Measurements from ENCODE around the gene OR52I2. TPM values are rescaled to one million over a fixed set of nuclear protein-coding genes. Genes with fewer than 3 reads are reported as not detected.

OR52I2 gene
- not detected for total RNA-seq

DNA sequence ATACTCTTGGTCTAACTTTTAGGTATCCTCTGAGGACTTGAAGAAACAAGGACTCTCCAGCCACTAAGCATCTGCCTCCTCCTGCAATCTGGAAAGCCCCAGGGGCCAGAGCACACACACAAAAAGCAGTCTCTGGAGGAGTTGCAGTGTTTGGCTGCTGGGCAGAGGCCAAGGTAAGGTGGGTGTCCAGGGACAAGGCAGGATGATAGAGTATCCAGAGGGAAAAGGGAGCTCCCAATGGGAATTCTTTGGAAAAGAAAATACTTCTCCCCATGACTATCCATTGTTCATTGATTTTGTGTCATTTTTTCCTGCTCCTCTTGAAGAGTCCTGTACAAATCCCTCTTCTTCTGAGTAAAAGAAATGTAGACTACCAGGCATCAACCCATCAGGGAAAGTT lies at the start of gene OR52I2:
Gene OR52I2, plus strand, starts transcription at position 301 of the 400 bp plus-strand sequence.

GRCh38 chr11:4544891-4545290 lies 36.7 kb upstream of the OR52I2 start, which contains the start of gene OR52M1:
Gene OR52M1 (plus strand): TSS chr11:4545191. CDS start chr11:4545191, 0 bp downstream.

DNA sequence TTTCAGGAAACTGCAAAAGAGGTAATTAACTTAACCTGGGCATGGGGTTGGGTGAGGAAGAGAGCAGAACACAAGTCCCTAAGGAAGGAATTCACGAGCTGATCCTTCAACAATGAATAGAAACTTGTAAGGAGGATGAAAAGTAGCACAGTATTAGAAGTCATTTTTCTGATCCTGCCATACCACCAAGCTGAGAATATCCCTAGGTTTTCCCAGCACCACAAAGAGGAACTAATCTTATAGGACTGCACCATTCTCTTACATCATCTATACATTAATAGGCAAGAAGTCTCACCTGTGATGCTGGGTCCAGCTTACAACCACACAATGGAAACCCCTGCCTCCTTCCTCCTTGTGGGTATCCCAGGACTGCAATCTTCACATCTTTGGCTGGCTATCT lies 12.2 kb downstream of the OR52I2 start, which contains the start of gene OR52I1:
Gene OR52I1, plus strand, starts transcription at position 301 of the 400 bp plus-strand sequence. Its CDS starts 0 bp downstream, at position 301.

DNA sequence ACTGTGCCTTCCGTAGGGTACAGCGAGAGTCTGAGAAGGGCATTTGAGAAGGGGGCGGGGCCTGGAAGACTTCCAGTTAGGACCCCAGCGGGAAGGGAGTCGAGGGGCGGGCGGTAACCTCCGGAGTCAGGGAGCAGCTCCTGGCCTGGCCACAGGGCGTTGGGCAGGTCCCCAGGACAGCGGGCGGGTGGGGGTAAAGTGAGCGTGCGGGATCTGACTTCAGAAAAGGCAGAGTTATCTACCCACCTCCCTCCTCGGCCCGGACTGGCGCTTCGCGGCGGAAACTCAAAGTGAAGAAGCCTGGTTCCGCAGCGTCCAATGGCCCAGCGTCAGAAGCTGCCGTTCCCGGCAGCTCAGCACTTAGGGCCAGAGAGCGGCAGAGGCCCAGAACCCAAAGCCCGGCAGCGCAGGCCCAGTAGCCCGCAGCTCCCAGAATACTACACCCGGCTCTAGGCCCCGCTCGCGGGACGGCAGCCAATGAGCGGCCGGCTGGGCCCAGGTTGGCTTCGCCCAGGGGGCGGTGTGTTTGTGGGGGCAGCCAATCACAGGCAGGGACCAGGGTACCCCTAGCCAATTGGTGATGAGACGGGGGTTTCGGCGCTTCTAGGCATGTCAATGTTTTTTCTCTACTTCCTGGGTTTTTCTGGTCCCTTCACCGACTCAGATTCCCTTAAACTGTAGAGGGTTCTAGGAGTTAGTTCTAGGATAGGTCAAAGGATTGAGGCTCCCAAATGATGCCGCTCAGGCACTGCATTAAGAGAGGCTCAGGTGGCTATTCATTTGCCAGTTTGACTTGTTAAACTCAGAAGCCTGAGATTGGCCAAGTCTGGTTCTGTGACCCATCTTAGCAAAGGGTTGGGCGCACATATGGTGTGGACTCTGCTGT lies 26.5 kb downstream of the OR52I2 start, which contains the start of gene TRIM68:
Gene TRIM68, minus strand, starts transcription at position 451 of the 886 bp plus-strand sequence. CDS start 2,727 bp downstream, outside the sequence.

DNA sequence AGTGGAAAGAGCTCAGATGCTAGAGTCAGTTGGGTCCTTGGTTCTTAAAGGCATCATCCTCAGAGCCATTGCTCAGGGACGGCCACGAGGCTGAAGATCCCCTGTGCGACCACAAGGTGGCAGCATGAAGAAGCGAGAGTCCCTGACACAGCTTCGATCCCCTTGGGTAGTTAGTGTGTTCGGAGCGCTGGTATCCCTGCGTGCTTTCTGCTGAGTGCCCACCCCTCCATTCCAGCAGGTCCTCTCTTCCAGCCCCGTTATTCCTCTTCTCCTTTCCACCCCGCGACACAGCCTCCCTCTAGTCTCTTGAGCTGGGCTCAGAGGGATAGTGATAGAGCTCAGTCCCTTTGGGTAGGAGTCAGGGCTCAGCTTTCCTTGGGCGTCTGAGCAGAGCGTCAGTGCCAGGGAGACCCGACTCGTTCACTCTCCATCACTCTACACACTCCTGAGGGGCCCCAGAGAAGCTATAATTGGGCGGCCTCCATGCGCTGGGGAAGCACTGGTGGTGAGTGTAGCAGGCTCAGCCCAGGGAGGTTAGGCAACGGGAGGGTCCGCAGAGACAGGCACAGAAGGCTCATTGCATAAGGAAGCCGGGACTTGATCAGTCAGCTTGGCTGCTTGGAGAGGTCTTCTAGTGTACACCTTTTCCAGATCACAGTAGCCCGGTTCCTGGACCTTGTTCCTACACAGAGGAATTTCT lies 55.6 kb downstream of the OR52I2 start, which contains the start of gene OR51D1:
Gene OR51D1, plus strand, starts transcription at position 516 of the 700 bp plus-strand sequence. CDS start 2,314 bp downstream, outside the sequence.

Other genes starting within 250 kb of the OR52I2 start
- not detected for gene OR52B4, start 213.4 kb upstream of the OR52I2 start, total RNA-seq
- gene TRIM21, start 188.0 kb upstream of the OR52I2 start, total RNA-seq = 100 to 1,000 TPM in 1 of 2 donors, 10 to 100 TPM in 1; 57.5 to 100 TPM
- under 1 TPM; 0.34 to 1.00 TPM for gene OR52K2, start 132.4 kb upstream of the OR52I2 start, total RNA-seq
- under 1 TPM; under 0.01 TPM for gene OR52K1, start 99.1 kb upstream of the OR52I2 start, total RNA-seq
- not detected for gene OR52M1, start 36.6 kb upstream of the OR52I2 start, total RNA-seq
- not detected for gene OR52I1, start 12.3 kb downstream of the OR52I2 start, total RNA-seq
- 10 to 100 TPM in 1 of 2 donors, 1 to 10 TPM in 1; 8.3 to 10.7 TPM for gene TRIM68, start 26.5 kb downstream of the OR52I2 start, total RNA-seq
- gene OR51D1, start 55.7 kb downstream of the OR52I2 start, total RNA-seq = not detected
- gene OR51E1, start 62.2 kb downstream of the OR52I2 start, total RNA-seq = not detected
- not detected for gene OR51E2, start 116.1 kb downstream of the OR52I2 start, total RNA-seq
- not detected for gene MMP26, start 123.0 kb downstream of the OR52I2 start, total RNA-seq
- gene OR51F1, start 188.2 kb downstream of the OR52I2 start, total RNA-seq = not detected
- gene OR52R1, start 222.6 kb downstream of the OR52I2 start, total RNA-seq = not detected
- not detected for gene OR51F2, start 239.6 kb downstream of the OR52I2 start, total RNA-seq

Data from melanocyte of skin (primary cell).